ENCODE measurements around the gene SIGLEC14.

DNA sequence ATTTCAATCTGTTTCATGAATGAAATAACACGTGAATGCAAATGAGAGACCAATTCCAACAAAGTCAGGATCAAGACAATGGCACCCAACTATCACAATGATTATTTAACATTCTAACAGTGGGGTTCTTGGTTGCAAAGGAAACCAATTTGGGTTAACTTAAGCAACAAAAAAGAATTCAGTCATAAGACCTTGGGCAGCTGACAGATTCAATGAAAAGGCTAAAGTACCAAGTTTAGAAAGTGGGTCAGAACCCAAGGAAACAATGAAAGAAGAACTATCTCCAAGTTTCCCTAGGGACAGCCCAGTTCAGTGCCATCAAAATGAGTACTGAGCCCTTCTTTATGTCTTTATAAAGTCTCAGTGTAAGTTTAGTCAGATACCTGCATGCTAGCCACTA lies 17.5 kb upstream of the SIGLEC14 start:
- TF ChIP-seq, protein P1, sequence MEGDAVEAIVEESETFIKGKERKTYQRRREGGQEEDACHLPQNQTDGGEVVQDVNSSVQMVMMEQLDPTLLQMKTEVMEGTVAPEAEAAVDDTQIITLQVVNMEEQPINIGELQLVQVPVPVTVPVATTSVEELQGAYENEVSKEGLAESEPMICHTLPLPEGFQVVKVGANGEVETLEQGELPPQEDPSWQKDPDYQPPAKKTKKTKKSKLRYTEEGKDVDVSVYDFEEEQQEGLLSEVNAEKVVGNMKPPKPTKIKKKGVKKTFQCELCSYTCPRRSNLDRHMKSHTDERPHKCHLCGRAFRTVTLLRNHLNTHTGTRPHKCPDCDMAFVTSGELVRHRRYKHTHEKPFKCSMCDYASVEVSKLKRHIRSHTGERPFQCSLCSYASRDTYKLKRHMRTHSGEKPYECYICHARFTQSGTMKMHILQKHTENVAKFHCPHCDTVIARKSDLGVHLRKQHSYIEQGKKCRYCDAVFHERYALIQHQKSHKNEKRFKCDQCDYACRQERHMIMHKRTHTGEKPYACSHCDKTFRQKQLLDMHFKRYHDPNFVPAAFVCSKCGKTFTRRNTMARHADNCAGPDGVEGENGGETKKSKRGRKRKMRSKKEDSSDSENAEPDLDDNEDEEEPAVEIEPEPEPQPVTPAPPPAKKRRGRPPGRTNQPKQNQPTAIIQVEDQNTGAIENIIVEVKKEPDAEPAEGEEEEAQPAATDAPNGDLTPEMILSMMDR (IDR thresholded peaks at IDR 0.05) = no peak
- no peak for TF ChIP-seq POLR2A (IDR thresholded peaks at IDR 0.05)
